ENCODE results near the gene ARID2. TPM values are rescaled to one million over a fixed set of nuclear protein-coding genes. Genes with fewer than 3 reads are reported as not detected.

Gene ARID2
- total and polyA plus RNA-seq, 2 donors (not counting 1 experiment from before 2014, with no cell fraction given) = 5.0 to 49.2 TPM

- Histone ChIP-seq H4K20me1 (ENCODE audit: control insufficient read depth, insufficient read depth, low read length, poor library complexity, severe bottlenecking) (no peaks in the 10 kb centered on the region), H3K9me3 (ENCODE audit: control extremely low read depth in 1 of 3, control insufficient read depth in 2 of 3, insufficient read depth in 1 of 3, low read length in 2 of 3) (no peaks in the 10 kb centered on the region), H2AFZ (ENCODE audit: insufficient read depth, low read depth, low read length, poor library complexity, severe bottlenecking) (no peak overlapping the region), H3K4me2 (replicated peaks; ENCODE audit: low read depth, low read length, poor library complexity, severe bottlenecking) (no peak overlapping the region), H3K4me3 (ENCODE audit: control extremely low read depth in 1 of 5, extremely low read depth in 1 of 5, insufficient read depth in 1 of 5, low read depth in 2 of 5, low read length in 4 of 5) (no peak overlapping the region), H3K4me1 (ENCODE audit: control insufficient read depth in 2 of 2, insufficient read depth in 2 of 2, low read length in 2 of 2) (peaks cover 3 to 9% of the 10 kb centered on the region in 2 donors), H3K79me2 (ENCODE audit: control insufficient read depth, insufficient read depth, low read length) (no peaks in the 10 kb centered on the region), H3K9ac (ENCODE audit: low read length) (no peak overlapping the region), H3K27me3 (replicated peaks in 1 of 4; ENCODE audit: control extremely low read depth in 1 of 4, control insufficient read depth in 3 of 4, insufficient read depth in 4 of 4, low read length in 3 of 4) (no peaks in the 10 kb centered on the region), H3K27ac (ENCODE audit: low read length in 2 of 2) (no peak overlapping the region), H3K36me3 (replicated peaks in 1 of 2; ENCODE audit: control extremely low read depth in 1 of 2, control insufficient read depth in 1 of 2, extremely low read depth in 1 of 2, insufficient read depth in 2 of 2, low read length in 1 of 2) (peaks cover 4% of the 10 kb centered on the region in 2 experiments)
- DNase-seq (no peak), ATAC-seq (ENCODE audit: low read depth) (no peak)
- no peak for TF ChIP-seq EZH2 (IDR thresholded peaks at IDR 0.05; ENCODE audit: borderline replicate concordance, insufficient read depth, low read depth, low read length, poor library complexity, severe bottlenecking)
- no peak for TF ChIP-seq CTCF (IDR thresholded peaks at IDR 0.05)
- no peaks in the 10 kb centered on the region for H3K27me3 Mint-ChIP-seq
- WGBS (ENCODE audit: insufficient coverage) = no CpG with 5 or more reads among the region's 4 CpGs
- CTCF ChIA-PET = interaction anchor here (1.9 kb wide), 1 partner anchor 16 kb away, joined by 6 read pairs; no protein-coding TSS in a partner anchor
- no peak overlapping the region for H3K4me3 Mint-ChIP-seq
- H3K4me1 Mint-ChIP-seq = peaks cover 26% of the 10 kb centered on the region
- intact Hi-C loops (cut with micrococcal nuclease) = no loop called here
- H3K9me3 Mint-ChIP-seq (ENCODE audit: insufficient read depth) = no peaks in the 10 kb centered on the region
- POLR2A ChIA-PET = no interaction called here
- no peak overlapping the region for H3K27ac Mint-ChIP-seq
These were observed 179.7 kb downstream of the ARID2 start for GRCh38 chr12:45909041-45909713.

- Histone ChIP-seq H3K79me2 (ENCODE audit: control insufficient read depth, insufficient read depth, low read length) (no peaks in the 10 kb centered on the region), H3K36me3 (replicated peaks in 1 of 2; ENCODE audit: control extremely low read depth in 1 of 2, control insufficient read depth in 1 of 2, extremely low read depth in 1 of 2, insufficient read depth in 2 of 2, low read length in 1 of 2) (peaks cover 0 to 4% of the 10 kb centered on the region in 2 experiments), H3K4me3 (ENCODE audit: control extremely low read depth in 1 of 5, extremely low read depth in 1 of 5, insufficient read depth in 1 of 5, low read depth in 2 of 5, low read length in 4 of 5) (no peak overlapping the region), H3K9me3 (ENCODE audit: control extremely low read depth in 1 of 3, control insufficient read depth in 2 of 3, insufficient read depth in 1 of 3, low read length in 2 of 3) (no peaks in the 10 kb centered on the region), H3K9ac (ENCODE audit: low read length) (no peak overlapping the region), H4K20me1 (ENCODE audit: control insufficient read depth, insufficient read depth, low read length, poor library complexity, severe bottlenecking) (no peaks in the 10 kb centered on the region), H2AFZ (ENCODE audit: insufficient read depth, low read depth, low read length, poor library complexity, severe bottlenecking) (no peak overlapping the region), H3K27ac (ENCODE audit: low read length in 2 of 2) (no peak overlapping the region), H3K27me3 (replicated peaks in 1 of 4; ENCODE audit: control extremely low read depth in 1 of 4, control insufficient read depth in 3 of 4, insufficient read depth in 4 of 4, low read length in 3 of 4) (no peaks in the 10 kb centered on the region), H3K4me1 (ENCODE audit: control insufficient read depth in 2 of 2, insufficient read depth in 2 of 2, low read length in 2 of 2) (peaks cover 3 to 8% of the 10 kb centered on the region in 2 donors), H3K4me2 (replicated peaks; ENCODE audit: low read depth, low read length, poor library complexity, severe bottlenecking) (no peak overlapping the region)
- no peak for ATAC-seq (ENCODE audit: low read depth)
- H3K9me3 Mint-ChIP-seq (ENCODE audit: insufficient read depth) = no peaks in the 10 kb centered on the region
- 100% methylated on average over 1 of the region's 3 CpGs for WGBS (ENCODE audit: insufficient coverage)
- intact Hi-C loops (cut with micrococcal nuclease) = no loop called here
- no peak overlapping the region for H3K27ac Mint-ChIP-seq
- no peaks in the 10 kb centered on the region for H3K27me3 Mint-ChIP-seq
- POLR2A ChIA-PET = no interaction called here
- H3K4me1 Mint-ChIP-seq = peaks cover 26% of the 10 kb centered on the region
- no peak for DNase-seq
- no peak overlapping the region for H3K4me3 Mint-ChIP-seq
- no peak for TF ChIP-seq CTCF (IDR thresholded peaks at IDR 0.05)
- no peak for TF ChIP-seq EZH2 (IDR thresholded peaks at IDR 0.05; ENCODE audit: borderline replicate concordance, insufficient read depth, low read depth, low read length, poor library complexity, severe bottlenecking)
- CTCF ChIA-PET = no interaction called here
These were observed 183.3 kb downstream of the ARID2 start for GRCh38 chr12:45912774-45913173.

Data from B cell (primary cell).